Measurements from ENCODE around the gene RAPGEF4. TPM values are rescaled to one million over a fixed set of nuclear protein-coding genes. Genes with fewer than 3 reads are reported as not detected.

The RAPGEF4 gene
- total RNA-seq, 1 experiment from 2014 or later, result 2.2 TPM

DNA sequence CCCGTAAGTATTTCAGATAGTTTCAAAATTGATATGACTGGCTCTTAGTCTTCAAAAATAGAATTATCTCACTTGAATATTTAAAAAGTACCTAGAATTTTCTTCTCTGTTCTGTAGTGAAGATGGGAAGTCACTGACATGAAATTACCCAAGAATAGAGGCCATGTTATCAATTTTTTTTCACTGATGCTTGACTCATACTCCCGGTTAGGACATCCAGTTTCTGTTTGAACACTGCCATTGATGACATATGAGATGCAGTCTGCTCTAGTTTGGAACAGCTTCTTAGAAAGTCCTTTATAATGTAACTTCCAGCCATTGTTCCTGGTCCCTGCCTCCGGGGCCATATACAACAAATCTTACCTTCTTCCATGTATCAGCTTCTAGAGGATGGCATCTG is 366.0 kb downstream of the RAPGEF4 start:
- no peak overlapping the region for H3K27ac Mint-ChIP-seq
- no peaks in the 10 kb centered on the region for H3K27me3 Mint-ChIP-seq (ENCODE audit: low read depth)
- no peak overlapping the region for H3K4me3 Mint-ChIP-seq

More for the DNA sequence above, 366.0 kb downstream of the RAPGEF4 start:
- TF ChIP-seq SP1 (CRISPR knock-in tag; conservative IDR thresholded peaks at IDR 0.05) (no peak), ARID4B (CRISPR knock-in tag; IDR thresholded peaks at IDR 0.05; ENCODE audit: borderline replicate concordance) (no peak), SMAD3 (CRISPR knock-in tag; IDR thresholded peaks at IDR 0.05; ENCODE audit: borderline replicate concordance) (no peak), MXD4 (CRISPR knock-in tag; IDR thresholded peaks at IDR 0.05; ENCODE audit: borderline replicate concordance) (no peak), CTCF (IDR thresholded peaks at IDR 0.05) (no peak), CBFB (CRISPR knock-in tag; IDR thresholded peaks at IDR 0.05; ENCODE audit: low read depth) (no peak), ATF3 (CRISPR knock-in tag; conservative IDR thresholded peaks at IDR 0.05) (no peak), ZNF671 (CRISPR knock-in tag; IDR thresholded peaks at IDR 0.05) (no peak)
- POLR2A ChIA-PET, result no interaction called here
- CTCF ChIA-PET, result interaction anchor here (1.7 kb wide), 1 partner anchor 10 kb away, joined by 6 read pairs; no protein-coding TSS in a partner anchor
- ATAC-seq (no peak), DNase-seq (ENCODE audit: low spot score) (no peak)
- Mint-ChIP-seq H3K9me3 (no peaks in the 10 kb centered on the region), H3K4me1 (peaks cover 27% of the 10 kb centered on the region), H3K36me3 (no peaks in the 10 kb centered on the region)

Other genes with a start within 250 kb of the RAPGEF4 start
- gene PDK1, start 179.8 kb upstream of the RAPGEF4 start, total RNA-seq (2021), result 22.9 to 31.6 TPM (median 30.5 TPM) in 3 replicates